GM23338 (cell line): ENCODE data around the gene RORB. TPM values are rescaled to one million over a fixed set of nuclear protein-coding genes. Genes with fewer than 3 reads are reported as not detected.

Source experiments
- ATAC-seq: fragments of 200-7000 bp; cut with Tn5 transposase; 3 replicates; pipeline ENCODE4 v1.9.1; 2020
- DNase-seq: peaks from one replicate; pipeline ENCODE4 v3.0.0-alpha.2; 2015; ENCODE audit warnings: low spot score
- H2AFZ ChIP-seq: fragments of 200-600 bp; sonication (generic); 2 replicates; pipeline ENCODE4 v1.8.0; 2016; ENCODE audit warnings: antibody characterized with exemption, mild to moderate bottlenecking, moderate library complexity
- H3F3A ChIP-seq: fragments of 200-600 bp; sonication (generic); replicated peaks from 2 replicates; pipeline ENCODE4 v1.8.0; 2017; ENCODE audit warnings: antibody characterized with exemption, mixed run types, low read depth
- H3K27ac ChIP-seq: fragments of 200-600 bp; sonication (generic); 2 replicates; pipeline ENCODE4 v1.6.1; 2016; ENCODE audit warnings: low read depth
- H3K27me3 ChIP-seq: fragments of 200-600 bp; sonication (generic); 2 replicates; pipeline ENCODE4 v1.8.0; 2016; ENCODE audit warnings: mild to moderate bottlenecking, mixed run types, moderate library complexity; ENCODE audit not compliant: insufficient read depth
- H3K36me3 ChIP-seq: fragments of 200-600 bp; sonication (generic); 2 replicates; pipeline ENCODE4 v1.8.0; 2016; ENCODE audit warnings: mild to moderate bottlenecking; ENCODE audit not compliant: insufficient read depth
- H3K4me1 ChIP-seq: fragments of 200-600 bp; sonication (generic); 2 replicates; pipeline ENCODE4 v1.8.0; 2016; ENCODE audit warnings: mild to moderate bottlenecking, moderate library complexity; ENCODE audit not compliant: insufficient read depth
- H3K4me2 ChIP-seq: fragments of 200-600 bp; sonication (generic); 2 replicates; pipeline ENCODE4 v1.7.1; 2017; ENCODE audit warnings: mixed run types
- H3K4me3 ChIP-seq: fragments of 200-600 bp; sonication (generic); 2 replicates; pipeline ENCODE4 v1.6.1; 2016; ENCODE audit warnings: mixed run types
- H3K79me2 ChIP-seq: fragments of 200-600 bp; sonication (generic); replicated peaks from 2 replicates; pipeline ENCODE4 v1.8.0; 2017; ENCODE audit warnings: mild to moderate bottlenecking; ENCODE audit not compliant: insufficient read depth
- H3K9me2 ChIP-seq: fragments of 200-600 bp; sonication (generic); 2 replicates; pipeline ENCODE4 v1.8.0; 2017; ENCODE audit not compliant: insufficient read depth
- H4K20me1 ChIP-seq: fragments of 200-600 bp; sonication (generic); replicated peaks from 2 replicates; pipeline ENCODE4 v1.8.0; 2017; ENCODE audit warnings: mild to moderate bottlenecking; ENCODE audit not compliant: insufficient read depth
- H3K27ac Mint-ChIP-seq: 2 replicates; pipeline ENCODE4 v1.8.0; 2020; ENCODE audit warnings: inconsistent platforms, mild to moderate bottlenecking, moderate library complexity, mixed read lengths
- H3K27me3 Mint-ChIP-seq: 3 replicates; pipeline ENCODE4 v1.8.0; 2022; ENCODE audit warnings: low read depth, mild to moderate bottlenecking, moderate library complexity, mixed read lengths, inconsistent platforms; ENCODE audit not compliant: insufficient read depth, poor library complexity
- H3K36me3 Mint-ChIP-seq: 3 replicates; pipeline ENCODE4 v1.8.0; 2021; ENCODE audit warnings: low read depth, mild to moderate bottlenecking, inconsistent platforms, moderate library complexity, mixed read lengths
- H3K4me1 Mint-ChIP-seq: 3 replicates; pipeline ENCODE4 v1.8.0; 2020; ENCODE audit warnings: mild to moderate bottlenecking, inconsistent platforms, mixed read lengths
- H3K4me3 Mint-ChIP-seq: 3 replicates; pipeline ENCODE4 v1.8.0; 2021; ENCODE audit warnings: moderate library complexity, mild to moderate bottlenecking, inconsistent platforms, mixed read lengths
- H3K9me3 Mint-ChIP-seq: 3 replicates; pipeline ENCODE4 v1.8.0; 2020; ENCODE audit warnings: moderate library complexity, mild to moderate bottlenecking, inconsistent platforms, mixed read lengths
- ETS1 ChIP-seq: IDR thresholded peaks from 2 replicates; pipeline ENCODE4 v1.6.1; 2016; ENCODE audit warnings: antibody characterized with exemption
- EZH2 ChIP-seq: fragments of 200-600 bp; sonication (generic); IDR thresholded peaks from one replicate; pipeline ENCODE4 v1.8.0; 2017; ENCODE audit warnings: antibody characterized with exemption, mild to moderate bottlenecking, low read depth; ENCODE audit not compliant: unreplicated experiment
- EZH2phosphoT487 ChIP-seq: fragments of 200-600 bp; sonication (generic); IDR thresholded peaks from one replicate; pipeline ENCODE4 v1.8.1; 2018; ENCODE audit warnings: antibody characterized with exemption; ENCODE audit not compliant: unreplicated experiment
- POLR2AphosphoS5 ChIP-seq: IDR thresholded peaks from 2 replicates; pipeline ENCODE4 v1.6.1; 2016; ENCODE audit warnings: antibody characterized with exemption, low read depth
- STAT1 ChIP-seq: IDR thresholded peaks from one replicate; pipeline ENCODE4 v1.6.1; 2016; ENCODE audit warnings: antibody characterized with exemption; ENCODE audit not compliant: unreplicated experiment
- ZNF114 ChIP-seq: fragments of 250-450 bp; sonication (Bioruptor Pico); IDR thresholded peaks from 2 replicates; pipeline ENCODE4 v1.5.0; 2020; ENCODE audit warnings: mild to moderate bottlenecking, moderate library complexity
- ZNF331 ChIP-seq: fragments of 250-450 bp; sonication (Bioruptor Pico); IDR thresholded peaks from 2 replicates; pipeline ENCODE4 v1.5.0; 2020; ENCODE audit warnings: low read depth, mild to moderate bottlenecking, moderate library complexity
- ZNF462 ChIP-seq: fragments of 250-450 bp; sonication (Bioruptor Pico); IDR thresholded peaks from 2 replicates; pipeline ENCODE4 v1.5.0; 2020; ENCODE audit warnings: mild to moderate bottlenecking, moderate library complexity
- polyA plus RNA-seq: library from polyadenylated mRNA; unstranded; fragments of >200 nt; fragmentation: Nextera tagmentation; extraction: Ambion mirVana; gene quantifications from 2 replicates; pipeline ENCODE4 v1.2.1, GENCODE V29; 2016
- total RNA-seq: library from RNA; depleted of rRNA; stranded (reverse); fragments of >200 nt; shearing (Covaris generic); gene quantifications from 2 replicates; pipeline ENCODE4 v1.2.3, GENCODE V29; 2014
- TF ChIP-seq, protein P1 (sequence below), 2 experiments: fragments of 200-600 bp in 1 of 2; sonication (generic) in 1 of 2; conservative IDR thresholded peaks; 2 replicates each; pipeline versions ENCODE4 v1.5.1 to v1.6.1; 2016 to 2017; ENCODE audit warnings: antibody characterized with exemption in 2 of 2, low read depth in 2 of 2, mild to moderate bottlenecking in 2 of 2, moderate library complexity in 1 of 2
- TF ChIP-seq, protein P2 (sequence below): IDR thresholded peaks from one replicate; pipeline ENCODE4 v1.6.1; 2018; ENCODE audit warnings: antibody characterized with exemption; ENCODE audit not compliant: unreplicated experiment

RORB gene
- total and polyA plus RNA-seq, 2 experiments from 2014 or later: 1.2 to 4.5 TPM

DNA sequence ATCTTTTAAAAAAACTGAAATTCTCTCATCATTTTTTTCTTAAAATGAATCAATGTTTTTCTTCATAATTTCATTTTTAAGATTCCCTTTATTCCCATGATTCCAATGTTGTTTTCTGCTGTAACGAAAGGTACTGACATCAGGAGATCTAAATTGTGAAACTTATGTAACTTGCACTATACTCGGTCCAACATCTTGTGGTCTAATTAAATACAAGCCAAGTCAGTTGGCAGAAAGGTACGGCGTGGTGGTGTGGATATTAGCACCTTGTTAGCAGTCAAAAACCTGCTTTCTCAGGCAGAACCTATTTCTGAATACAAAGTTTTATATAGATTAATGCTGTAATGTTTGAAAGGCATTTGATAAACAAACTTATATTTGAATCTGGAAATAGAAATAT, 20.1 kb downstream of the RORB start:
- Mint-ChIP-seq H3K27ac (no peak overlapping the region), H3K27me3 (no peaks in the 10 kb centered on the region), H3K36me3 (no peaks in the 10 kb centered on the region), H3K4me3 (no peak overlapping the region), H3K4me1 (peaks cover 8% of the 10 kb centered on the region), H3K9me3 (no peaks in the 10 kb centered on the region)
- H3K27me3 ChIP-seq: no peaks in the 10 kb centered on the region
- no peak overlapping the region for H2AFZ ChIP-seq
- no peaks in the 10 kb centered on the region for H3K79me2 ChIP-seq
- DNase-seq: no peak
- H3K4me2 ChIP-seq: no peak overlapping the region
- no peaks in the 10 kb centered on the region for H3F3A ChIP-seq
- no peaks in the 10 kb centered on the region for H3K36me3 ChIP-seq
- H3K4me3 ChIP-seq: no peak overlapping the region
- no peak for TF ChIP-seq ZNF114 (CRISPR knock-in tag)
- no peak for TF ChIP-seq STAT1
- TF ChIP-seq ZNF331 (CRISPR knock-in tag): no peak
- TF ChIP-seq POLR2AphosphoS5: no peak
- H3K4me1 ChIP-seq: no peaks in the 10 kb centered on the region
- no peak overlapping the region for H3K27ac ChIP-seq
- no peak for ATAC-seq
- H3K9me2 ChIP-seq: no peaks in the 10 kb centered on the region
- H4K20me1 ChIP-seq: 0 out of 2 replicates have a peak, but pooled peaks cover 4% of the 10 kb centered on the region

- H3K79me2 ChIP-seq: no peaks in the 10 kb centered on the region; the same call in 1 of the 2 replicates
- Mint-ChIP-seq H3K4me3 (no peak overlapping the region), H3K27ac (no peak overlapping the region), H3K4me1 (peaks cover 23% of the 10 kb centered on the region), H3K27me3 (peaks cover 3% of the 10 kb centered on the region), H3K36me3 (no peaks in the 10 kb centered on the region), H3K9me3 (no peaks in the 10 kb centered on the region)
- H3K4me1 ChIP-seq: peaks cover 8% of the 10 kb centered on the region
- no peak overlapping the region for H3K4me2 ChIP-seq
- H3K9me2 ChIP-seq: no peaks in the 10 kb centered on the region
- no peaks in the 10 kb centered on the region for H3K36me3 ChIP-seq
- H3K4me3 ChIP-seq: no peak overlapping the region
- H3F3A ChIP-seq: no peaks in the 10 kb centered on the region
- H3K27ac ChIP-seq: no peak overlapping the region
- ATAC-seq: no peak
- H3K27me3 ChIP-seq: no peaks in the 10 kb centered on the region
- H2AFZ ChIP-seq: no peak overlapping the region
- no peak for DNase-seq
- H4K20me1 ChIP-seq: no peaks in the 10 kb centered on the region
- TF ChIP-seq ZNF462 (CRISPR knock-in tag) (no peak), EZH2phosphoT487 (no peak), POLR2AphosphoS5 (no peak), ETS1 (no peak), EZH2 (no peak), ZNF114 (CRISPR knock-in tag) (no peak)
- TF ChIP-seq, protein P1, sequence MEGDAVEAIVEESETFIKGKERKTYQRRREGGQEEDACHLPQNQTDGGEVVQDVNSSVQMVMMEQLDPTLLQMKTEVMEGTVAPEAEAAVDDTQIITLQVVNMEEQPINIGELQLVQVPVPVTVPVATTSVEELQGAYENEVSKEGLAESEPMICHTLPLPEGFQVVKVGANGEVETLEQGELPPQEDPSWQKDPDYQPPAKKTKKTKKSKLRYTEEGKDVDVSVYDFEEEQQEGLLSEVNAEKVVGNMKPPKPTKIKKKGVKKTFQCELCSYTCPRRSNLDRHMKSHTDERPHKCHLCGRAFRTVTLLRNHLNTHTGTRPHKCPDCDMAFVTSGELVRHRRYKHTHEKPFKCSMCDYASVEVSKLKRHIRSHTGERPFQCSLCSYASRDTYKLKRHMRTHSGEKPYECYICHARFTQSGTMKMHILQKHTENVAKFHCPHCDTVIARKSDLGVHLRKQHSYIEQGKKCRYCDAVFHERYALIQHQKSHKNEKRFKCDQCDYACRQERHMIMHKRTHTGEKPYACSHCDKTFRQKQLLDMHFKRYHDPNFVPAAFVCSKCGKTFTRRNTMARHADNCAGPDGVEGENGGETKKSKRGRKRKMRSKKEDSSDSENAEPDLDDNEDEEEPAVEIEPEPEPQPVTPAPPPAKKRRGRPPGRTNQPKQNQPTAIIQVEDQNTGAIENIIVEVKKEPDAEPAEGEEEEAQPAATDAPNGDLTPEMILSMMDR (conservative IDR thresholded peaks at IDR 0.05; ENCODE audit: low read depth in 2 of 2): no peak
- TF ChIP-seq, protein P2, sequence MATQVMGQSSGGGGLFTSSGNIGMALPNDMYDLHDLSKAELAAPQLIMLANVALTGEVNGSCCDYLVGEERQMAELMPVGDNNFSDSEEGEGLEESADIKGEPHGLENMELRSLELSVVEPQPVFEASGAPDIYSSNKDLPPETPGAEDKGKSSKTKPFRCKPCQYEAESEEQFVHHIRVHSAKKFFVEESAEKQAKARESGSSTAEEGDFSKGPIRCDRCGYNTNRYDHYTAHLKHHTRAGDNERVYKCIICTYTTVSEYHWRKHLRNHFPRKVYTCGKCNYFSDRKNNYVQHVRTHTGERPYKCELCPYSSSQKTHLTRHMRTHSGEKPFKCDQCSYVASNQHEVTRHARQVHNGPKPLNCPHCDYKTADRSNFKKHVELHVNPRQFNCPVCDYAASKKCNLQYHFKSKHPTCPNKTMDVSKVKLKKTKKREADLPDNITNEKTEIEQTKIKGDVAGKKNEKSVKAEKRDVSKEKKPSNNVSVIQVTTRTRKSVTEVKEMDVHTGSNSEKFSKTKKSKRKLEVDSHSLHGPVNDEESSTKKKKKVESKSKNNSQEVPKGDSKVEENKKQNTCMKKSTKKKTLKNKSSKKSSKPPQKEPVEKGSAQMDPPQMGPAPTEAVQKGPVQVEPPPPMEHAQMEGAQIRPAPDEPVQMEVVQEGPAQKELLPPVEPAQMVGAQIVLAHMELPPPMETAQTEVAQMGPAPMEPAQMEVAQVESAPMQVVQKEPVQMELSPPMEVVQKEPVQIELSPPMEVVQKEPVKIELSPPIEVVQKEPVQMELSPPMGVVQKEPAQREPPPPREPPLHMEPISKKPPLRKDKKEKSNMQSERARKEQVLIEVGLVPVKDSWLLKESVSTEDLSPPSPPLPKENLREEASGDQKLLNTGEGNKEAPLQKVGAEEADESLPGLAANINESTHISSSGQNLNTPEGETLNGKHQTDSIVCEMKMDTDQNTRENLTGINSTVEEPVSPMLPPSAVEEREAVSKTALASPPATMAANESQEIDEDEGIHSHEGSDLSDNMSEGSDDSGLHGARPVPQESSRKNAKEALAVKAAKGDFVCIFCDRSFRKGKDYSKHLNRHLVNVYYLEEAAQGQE: no peak
Observed at GRCh38 chr9:74519419-74519818, 22.3 kb downstream of the RORB start.
